HG02885 (cell line): ENCODE measurements around the gene PHACTR1.
"Not testable (repeated sequence)": the region's sequence is repeated elsewhere in the genome, so short reads cannot be mapped to it uniquely, and the experiment has no call there.

Source experiments
- ATAC-seq: cut with Tn5 transposase; IDR thresholded peaks from one replicate; pipeline ENCODE4 v1.9.1; 2021; ENCODE audit warnings: mild to moderate bottlenecking; ENCODE audit not compliant: unreplicated experiment, poor library complexity

Gene PHACTR1

DNA sequence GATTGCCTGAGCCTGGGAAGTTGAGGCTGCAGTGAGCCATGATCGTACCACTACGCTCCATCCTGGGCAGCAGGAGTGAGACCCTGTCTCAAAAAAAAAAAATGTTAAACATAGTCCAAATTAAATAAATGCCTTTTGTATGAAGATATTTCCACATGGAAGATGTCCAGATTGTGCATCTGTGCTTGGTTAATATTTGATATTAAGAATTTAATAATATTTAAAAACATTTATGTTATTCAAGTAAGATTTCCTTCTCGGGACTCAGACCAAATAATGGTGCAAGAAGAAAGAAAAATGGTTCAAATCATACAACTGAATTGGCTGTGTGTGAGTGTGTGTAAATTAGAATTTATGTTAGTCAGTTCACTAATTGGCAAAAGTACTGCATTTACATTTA lies 409.3 kb downstream of the PHACTR1 start:
- ATAC-seq: no peak

DNA sequence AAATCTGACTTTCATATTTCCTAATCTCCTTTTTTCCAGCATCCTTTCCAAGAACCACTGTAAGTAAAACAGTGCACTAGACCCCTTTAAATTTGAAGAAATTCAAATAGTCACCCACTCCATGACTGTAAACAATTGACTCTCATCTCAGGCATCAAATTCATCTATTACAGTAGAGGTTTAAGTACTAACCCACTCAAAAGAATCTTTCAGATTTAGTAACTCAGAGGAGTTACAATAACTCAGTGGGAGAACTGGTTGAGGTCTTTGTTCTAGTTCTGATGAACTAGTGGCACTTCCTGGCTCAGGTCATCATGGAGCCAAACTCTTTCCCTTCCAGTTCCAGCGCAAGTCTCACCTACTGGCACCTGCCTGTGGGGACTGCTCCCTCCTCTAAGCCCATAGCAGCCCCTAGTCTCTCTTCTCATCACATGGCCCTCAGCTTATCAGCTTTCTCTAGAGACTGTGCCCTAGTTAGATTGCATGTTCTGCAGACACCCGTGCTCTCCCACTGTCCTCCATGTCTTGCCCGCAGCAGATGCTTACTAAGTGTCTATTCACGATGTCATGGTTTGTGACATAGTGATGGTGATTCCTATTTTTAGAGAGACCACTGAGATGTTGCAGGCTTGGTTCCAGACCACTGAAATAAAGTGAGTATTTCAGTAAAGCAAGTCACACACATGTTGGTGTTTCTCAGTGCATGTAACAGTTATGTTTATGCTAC lies 415.5 kb downstream of the PHACTR1 start:
- ATAC-seq: no peak

DNA sequence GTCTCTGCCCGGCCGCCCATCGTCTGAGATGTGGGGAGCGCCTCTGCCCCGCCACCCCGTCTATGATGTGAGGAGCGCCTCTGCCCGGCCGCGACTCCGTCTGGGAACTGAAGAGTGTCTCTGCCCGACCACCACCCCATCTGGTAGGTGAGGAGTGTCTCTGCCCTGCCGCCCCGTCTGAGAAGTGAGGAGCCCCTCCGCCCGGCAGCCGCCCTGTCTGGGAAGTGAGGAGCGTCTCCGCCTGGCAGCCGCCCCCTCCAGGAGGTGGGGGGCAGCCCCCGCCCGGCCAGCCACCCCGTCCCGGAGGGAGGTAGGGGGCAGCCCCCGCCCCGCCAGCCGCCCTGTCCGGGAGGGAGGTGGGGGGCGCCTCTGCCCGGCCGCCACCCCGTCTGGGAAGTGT lies 417.3 kb downstream of the PHACTR1 start:
- ATAC-seq: not testable (repeated sequence)

DNA sequence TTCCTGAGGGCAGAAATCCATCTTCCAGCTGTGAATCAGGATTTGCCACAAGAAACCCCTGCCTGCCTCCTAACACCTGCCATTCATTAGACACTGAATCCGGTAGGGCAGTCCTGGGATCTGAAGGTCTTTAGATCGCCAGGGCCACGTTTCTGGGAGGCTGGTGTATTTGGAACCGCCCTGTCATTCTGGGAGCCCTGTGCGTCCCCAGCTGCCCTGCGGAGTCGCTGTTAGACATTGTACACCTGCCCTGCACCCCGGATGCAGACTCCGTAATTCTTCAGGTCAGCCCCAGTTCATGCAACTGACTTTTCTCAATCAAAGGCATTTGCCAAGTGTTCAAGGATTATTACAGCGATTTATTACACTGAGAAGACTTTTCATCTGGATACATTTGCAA lies 418.6 kb downstream of the PHACTR1 start:
- ATAC-seq: no peak

DNA sequence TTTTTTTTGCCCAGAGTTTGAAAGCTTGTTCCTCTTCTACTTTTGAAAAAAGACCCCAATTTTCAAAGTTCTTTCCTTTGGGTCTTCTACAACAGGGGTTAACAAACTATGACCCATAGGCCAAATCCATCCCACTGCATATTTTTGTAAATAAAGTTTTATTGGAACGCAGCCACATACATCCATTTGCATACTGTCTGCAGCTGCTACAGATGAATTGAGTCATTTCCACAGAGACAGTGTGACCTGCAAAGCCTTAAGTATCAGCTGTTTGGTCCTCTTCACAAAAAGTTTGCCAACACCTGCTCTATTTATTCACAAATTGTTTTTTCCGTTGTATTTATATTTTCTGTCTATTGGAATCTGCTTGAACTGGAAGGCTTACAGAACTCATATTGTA lies 422.6 kb downstream of the PHACTR1 start:
- ATAC-seq: no peak

DNA sequence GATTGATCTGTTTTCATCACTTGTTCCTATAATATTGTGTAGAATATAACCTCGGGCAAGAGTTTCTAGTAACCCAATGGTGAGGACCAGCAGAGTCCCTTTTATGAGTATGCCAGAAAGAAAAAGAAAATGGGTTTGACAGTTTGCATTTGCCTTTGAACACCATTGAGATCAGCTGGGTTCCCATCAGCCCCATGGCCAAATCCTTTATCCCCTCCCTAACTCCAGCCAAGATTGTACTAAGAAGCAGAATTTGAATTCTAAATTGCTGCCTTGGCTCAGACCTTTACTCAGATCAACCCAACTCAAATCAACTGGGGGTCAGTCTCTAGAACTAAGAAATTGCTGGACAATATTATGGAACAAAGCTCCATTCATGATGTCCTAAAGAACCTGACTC lies 424.4 kb downstream of the PHACTR1 start:
- ATAC-seq: no peak

DNA sequence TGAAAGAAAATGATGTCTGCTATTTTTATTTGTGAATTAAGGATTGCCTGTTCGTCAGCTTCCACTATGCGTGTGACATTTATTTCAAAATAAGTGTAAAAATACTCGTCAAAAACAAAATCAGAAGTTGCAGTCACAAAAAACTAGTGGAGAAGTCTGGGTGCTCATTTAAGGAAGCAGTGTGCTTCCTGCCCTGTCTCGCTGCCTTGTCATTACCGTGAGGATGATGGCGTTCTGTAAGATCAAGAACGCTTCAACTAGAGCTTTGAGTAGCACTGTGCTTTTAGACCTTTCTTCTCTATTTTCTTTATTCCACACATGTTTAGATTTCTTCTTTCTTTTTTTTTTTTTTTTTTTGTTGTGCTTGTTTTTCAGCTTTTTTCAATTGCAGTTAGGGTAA lies 424.8 kb downstream of the PHACTR1 start:
- ATAC-seq: no peak

DNA sequence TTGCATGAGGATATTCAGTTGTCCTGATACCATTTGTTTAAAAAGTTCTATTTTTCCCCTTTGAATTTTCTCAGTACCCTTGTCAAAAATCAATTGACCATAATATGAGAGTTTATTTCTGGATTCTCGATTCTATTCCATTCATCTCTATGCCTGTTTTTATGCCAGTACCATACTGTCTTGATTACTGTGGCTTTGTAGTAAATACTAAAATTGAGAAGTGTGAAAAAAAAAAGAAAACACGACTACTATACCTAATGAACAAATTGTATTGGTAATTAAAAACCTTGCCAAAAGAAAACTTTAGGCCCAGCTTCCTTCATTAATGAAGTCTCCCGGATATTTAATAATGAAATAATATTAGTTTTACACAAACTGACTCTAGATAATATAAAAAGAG lies 426.0 kb downstream of the PHACTR1 start:
- ATAC-seq: no peak

DNA sequence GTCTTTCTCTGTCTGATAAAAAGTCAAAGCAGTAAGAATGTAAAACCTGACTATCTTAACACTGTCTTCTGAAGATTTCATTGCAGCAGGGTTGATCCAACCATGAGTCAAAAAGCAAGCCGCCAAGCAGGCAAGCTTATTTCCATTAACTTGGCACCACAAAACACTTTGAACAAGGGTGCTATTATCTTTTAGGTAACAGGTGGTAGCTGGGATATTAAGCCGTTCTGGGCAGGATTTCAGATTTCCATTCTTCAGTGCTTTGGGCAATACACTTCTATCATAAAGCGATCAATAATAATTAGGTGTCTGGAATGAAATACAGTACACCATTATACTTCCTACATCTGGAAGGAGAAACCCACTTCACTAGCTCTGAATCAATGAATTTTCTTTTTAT lies 429.9 kb downstream of the PHACTR1 start:
- no peak for ATAC-seq

DNA sequence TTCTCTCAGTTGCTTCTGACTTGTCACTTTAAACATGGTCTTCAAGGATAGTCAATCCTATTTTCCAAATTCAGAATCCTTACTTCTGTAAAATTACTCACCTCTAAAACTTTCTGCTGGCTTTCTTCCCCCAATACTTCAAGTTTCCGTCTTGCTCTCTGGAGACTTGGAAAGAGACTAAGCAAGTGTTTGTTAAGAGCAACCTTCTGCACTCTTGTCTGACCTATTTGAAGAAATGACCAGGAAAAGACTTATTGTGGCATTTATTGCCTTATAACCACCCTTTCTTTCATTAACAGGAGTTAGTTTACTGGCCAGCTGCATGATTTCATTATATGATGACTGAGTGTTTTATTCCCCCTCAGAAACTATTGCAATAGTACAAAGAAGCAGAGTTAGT lies 430.8 kb downstream of the PHACTR1 start:
- ATAC-seq: no peak

DNA sequence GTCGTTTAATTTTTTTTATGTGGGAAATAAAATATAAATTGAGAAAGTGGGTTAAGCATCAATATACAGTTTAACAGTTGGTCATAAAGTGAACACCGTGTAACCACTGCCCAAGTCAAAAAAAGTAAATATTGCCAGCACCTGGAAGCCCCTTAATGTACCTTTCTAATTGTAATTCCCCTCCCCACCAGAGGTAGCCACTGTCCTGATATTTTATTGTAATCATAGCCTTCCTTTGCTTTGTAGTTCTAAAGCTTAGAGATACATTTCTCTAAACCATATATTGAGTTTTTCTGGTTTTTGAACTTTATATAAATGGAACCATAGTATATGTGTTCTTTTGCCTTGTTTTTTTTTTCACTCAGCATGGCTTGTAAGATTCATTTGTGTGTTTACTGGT lies 431.2 kb downstream of the PHACTR1 start:
- ATAC-seq: no peak

DNA sequence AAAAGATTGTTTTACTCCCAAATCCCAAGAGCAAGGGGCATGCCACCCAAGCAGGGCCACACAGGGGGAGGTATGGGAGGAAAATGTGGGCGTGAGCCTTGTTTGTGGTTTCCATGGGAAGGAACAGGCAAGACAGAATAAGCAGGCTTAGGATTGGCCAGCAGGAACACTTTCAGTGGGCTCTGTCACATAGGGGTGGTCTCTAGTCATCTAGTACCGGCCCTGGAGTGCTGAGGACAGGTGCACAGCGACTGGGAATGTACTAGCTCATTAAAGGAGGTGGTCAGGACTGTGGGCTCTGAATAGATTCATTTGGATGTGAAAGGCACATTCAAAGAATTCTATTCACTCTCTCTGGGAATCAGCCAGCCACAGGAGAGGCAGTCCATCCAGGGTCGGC lies 436.2 kb downstream of the PHACTR1 start:
- ATAC-seq: no peak

DNA sequence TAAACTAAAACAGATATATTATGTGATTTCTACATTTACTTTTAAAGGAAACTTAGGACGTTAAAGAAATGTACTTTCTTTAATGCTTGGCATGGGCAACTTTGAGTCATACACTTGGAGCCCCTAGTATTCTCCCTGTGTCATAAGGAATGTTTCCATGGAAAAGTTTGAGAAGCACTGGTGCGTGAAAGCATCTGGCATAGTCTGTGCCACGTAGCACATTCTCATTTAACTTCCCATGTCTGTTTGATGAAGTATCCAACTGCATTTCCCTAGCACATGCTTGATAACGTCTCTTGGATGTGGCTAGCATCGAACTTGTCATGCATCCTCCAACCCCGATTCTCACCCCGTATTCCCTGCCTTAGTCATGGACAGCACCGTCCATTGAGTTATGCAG lies 439.8 kb downstream of the PHACTR1 start:
- no peak for ATAC-seq

DNA sequence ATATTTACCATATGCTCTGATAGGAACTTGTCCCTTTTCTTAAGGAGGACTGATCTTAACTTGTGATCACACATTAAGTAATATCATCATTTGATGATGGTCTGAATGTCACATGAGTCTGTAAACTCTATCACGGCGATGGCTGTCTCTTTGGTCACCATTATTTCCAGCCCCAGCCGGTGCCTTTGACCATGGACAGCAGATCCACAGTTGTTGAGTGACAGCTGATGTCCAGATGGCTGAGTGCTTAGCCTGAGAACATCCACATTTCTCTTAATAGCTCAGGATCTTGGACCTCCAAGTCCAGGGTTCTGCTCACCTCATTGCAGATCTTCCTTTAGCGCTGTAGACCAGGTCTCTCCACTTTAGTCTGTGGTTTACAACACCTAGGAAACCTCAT lies 440.7 kb downstream of the PHACTR1 start:
- no peak for ATAC-seq

DNA sequence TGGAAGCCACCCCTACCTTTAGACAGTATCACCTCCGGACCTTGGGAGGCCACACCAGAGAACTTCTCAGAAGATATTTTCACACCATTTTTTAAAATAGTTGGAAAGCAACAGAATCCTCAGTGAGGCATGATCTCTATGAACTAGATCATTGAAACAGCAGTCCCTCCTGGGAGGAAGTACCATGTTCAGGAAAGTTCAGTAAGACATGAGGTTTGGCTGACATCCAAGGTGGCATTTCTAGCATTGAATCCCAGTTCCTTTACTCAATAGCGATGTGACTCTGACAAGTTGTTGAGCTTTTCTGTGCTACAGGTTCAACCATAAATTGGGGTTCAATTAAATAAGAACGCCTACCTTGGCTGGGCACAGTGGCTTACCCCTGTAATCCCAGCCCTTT lies 442.7 kb downstream of the PHACTR1 start:
- no peak for ATAC-seq

DNA sequence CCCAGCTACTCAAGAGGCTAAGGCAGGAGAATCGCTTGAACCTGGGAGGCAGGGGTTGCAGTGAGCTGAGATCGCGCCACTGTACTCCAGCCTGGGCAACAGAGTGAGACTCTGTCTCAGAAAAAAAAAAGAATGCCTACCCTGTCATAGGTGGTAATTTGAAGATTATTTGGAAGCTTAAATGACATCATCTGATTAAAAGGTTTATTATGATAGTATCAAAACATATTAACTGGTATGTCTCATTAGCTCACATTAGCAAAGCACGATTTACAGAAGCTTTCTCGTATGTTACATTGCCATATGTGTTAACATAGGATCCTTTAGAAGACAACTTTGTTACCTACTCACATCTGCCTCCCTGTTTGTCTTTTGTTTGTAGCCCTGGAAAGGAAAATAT lies 443.3 kb downstream of the PHACTR1 start:
- ATAC-seq: not testable (repeated sequence)

DNA sequence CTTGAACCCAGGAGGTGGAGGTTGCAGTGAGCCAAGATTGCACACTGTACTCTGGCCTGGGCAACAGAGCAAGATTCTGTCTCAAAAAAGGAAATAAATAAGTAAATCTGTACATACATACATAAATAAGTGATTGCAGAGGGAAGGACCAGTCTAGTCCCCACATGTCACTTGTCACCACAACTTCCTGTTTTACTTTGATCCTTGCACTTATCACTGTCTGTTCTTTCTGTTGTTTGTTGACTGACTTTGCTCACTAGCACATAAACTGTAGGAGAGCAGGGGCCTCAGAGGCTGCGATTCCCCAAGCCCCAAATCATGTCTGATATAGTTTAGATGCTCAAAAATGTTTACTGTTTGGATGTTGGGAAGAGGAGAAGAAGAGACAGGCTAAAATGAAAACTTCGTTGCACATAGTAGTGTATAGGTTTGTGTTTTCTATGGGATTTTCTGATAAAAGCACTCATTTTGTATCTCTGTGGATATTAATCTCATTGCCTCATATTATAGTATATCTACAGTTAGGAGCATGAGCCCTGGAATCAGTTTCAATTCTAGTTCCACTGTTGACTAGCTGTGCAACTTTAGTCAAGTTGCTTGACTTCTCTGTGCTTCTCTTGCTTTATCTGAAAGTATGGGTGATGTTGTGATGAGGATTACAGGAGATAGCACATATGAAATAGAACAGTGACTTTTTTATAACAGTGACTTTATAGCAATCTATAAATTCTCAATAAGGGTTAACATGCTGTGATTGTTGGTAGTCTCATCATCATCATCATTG lies 446.8 kb downstream of the PHACTR1 start:
- no peak for ATAC-seq

DNA sequence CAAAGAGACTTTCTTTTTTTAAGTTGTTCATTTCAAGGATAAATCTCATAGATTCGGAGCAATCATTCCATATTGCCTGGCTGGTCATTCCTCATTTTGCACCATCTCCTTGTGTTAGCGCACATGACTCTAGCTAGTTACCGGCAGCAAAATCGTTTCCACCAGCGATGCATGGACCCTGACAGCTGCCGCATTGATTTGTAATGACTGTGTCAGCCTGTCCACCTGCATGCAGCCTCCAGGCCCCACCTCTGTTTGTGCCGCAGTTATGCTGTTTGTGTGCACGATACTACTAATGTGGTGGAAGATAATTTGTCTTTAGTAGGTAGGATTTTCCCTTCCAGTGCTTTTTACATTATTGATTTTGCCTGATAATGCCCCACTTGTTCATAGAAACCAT lies 447.7 kb downstream of the PHACTR1 start:
- ATAC-seq: no peak

DNA sequence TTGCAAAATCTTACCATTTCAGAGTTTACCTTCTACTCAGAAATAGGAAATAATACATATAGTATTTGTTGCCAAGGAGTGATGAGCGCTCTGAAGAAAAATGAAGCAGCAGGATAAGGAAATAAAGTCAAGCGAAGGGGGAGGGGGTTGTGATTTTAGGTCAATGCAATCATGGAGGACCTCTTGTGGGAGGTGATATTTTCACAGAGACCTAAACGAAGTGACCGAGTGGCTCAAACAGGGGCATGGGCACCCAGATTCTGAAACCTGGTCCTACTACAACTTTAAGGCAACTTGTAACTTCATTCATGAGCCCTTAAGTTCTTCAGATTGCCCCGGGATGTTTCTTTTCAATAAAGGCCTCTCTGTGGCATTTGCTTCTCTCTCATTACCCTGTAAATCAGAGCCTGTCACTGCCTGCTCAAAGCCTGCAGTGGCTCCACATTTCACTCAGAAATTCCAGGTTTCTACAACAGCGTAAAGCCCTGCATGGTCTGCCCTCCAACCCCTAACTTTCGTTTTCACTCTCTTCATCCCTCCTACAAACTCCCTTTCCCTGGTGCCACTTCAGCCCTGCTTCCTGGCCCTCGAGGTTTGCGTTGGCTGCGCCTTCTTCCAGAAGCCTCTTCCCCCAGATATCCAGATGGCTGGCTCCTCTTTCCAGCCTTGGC lies 449.1 kb downstream of the PHACTR1 start:
- no peak for ATAC-seq

DNA sequence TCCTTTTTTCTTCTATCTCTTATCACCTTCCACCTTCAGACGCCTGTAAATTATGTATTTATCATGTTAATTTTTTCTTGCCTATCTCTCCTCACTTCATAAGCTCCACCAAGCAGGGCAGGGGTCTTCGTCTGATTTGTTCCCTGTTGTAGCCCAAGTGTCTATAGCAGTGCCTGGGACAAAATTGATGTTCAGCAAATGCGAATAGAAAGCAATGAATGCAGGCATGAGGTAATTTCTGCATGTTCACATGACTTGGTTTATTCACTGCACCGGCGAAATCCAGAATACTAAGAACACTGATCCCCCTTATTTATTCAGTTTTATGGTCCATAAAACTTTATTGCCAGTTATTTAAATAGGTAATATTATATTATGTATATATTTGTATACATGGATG lies 449.7 kb downstream of the PHACTR1 start:
- ATAC-seq: no peak

DNA sequence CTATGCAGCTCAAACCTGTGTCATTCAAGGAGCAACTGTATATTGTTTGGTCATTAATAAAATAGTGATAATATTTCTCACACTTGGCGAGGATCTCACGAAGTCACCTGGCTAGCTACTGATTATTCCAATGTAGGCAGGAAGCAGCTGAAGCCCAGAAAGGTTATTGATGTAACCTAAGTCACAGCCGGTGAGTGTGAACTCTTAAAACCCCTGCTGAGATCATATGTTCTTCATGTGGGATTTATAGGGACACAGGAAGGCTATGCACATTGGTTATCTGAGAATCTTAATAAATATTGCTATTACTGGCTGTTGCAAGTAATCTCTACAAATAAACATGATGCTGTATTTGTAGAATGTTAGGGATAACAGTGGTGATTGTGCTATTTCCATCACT lies 450.3 kb downstream of the PHACTR1 start:
- no peak for ATAC-seq
